Measurements from ENCODE around the gene CMPK2.

- TF ChIP-seq EZH2 (IDR thresholded peaks at IDR 0.05; ENCODE audit: borderline replicate concordance, low read length) (no peak), CTCF (IDR thresholded peaks at IDR 0.05; ENCODE audit: low read length) (no peak)
Observed at GRCh38 chr2:6852195-6852594, 13.5 kb downstream of the CMPK2 start.

Data from OCI-LY1 (cell line).